Measurements from ENCODE around the gene FAM24A.

GRCh38 chr10:122875843-122876466, 34.5 kb upstream of the FAM24A start:
- no peak for TF ChIP-seq CTCF (IDR thresholded peaks at IDR 0.05 in 8 of 11, conservative IDR thresholded peaks at IDR 0.05 in 3 of 11)
- TF ChIP-seq POLR2A (IDR thresholded peaks at IDR 0.05), result no peak
- no peak for TF ChIP-seq POLR2AphosphoS5 (IDR thresholded peaks at IDR 0.05)

All from spleen (tissue), 7 donors.